Ishikawa (cell line): ENCODE results near the gene EPHA2.
A peak's percentile ranks its signal among the peaks of the same experiment; 100 is the strongest.

ENCODE experiments used
- CEBPB ChIP-seq: IDR thresholded peaks from 2 replicates; pipeline ENCODE4 v1.6.1; 2012
- CREB1 ChIP-seq: IDR thresholded peaks from 2 replicates; pipeline ENCODE4 v1.6.1; 2012; ENCODE audit warnings: low read depth
- EGR1 ChIP-seq: IDR thresholded peaks from 2 replicates; pipeline ENCODE4 v1.6.1; 2012
- EP300 ChIP-seq: IDR thresholded peaks from 2 replicates; pipeline ENCODE4 v1.6.1; 2012; ENCODE audit warnings: borderline replicate concordance
- FOXM1 ChIP-seq: IDR thresholded peaks from 2 replicates; pipeline ENCODE4 v1.6.1; 2012; ENCODE audit warnings: low read depth, borderline replicate concordance
- MAX ChIP-seq: IDR thresholded peaks from 2 replicates; pipeline ENCODE4 v1.6.1; 2012
- NFIC ChIP-seq: IDR thresholded peaks from 2 replicates; pipeline ENCODE4 v1.6.1; 2012
- RAD21 ChIP-seq: IDR thresholded peaks from 2 replicates; pipeline ENCODE4 v1.6.1; 2012; ENCODE audit warnings: low read depth
- REST ChIP-seq: IDR thresholded peaks from 2 replicates; pipeline ENCODE4 v1.6.1; 2012; ENCODE audit warnings: low read depth, mild to moderate bottlenecking
- TAF1 ChIP-seq: IDR thresholded peaks from 2 replicates; pipeline ENCODE4 v1.6.1; 2012; ENCODE audit warnings: low read depth, mild to moderate bottlenecking
- TCF12 ChIP-seq: IDR thresholded peaks from 2 replicates; pipeline ENCODE4 v1.6.1; 2012; ENCODE audit warnings: low read depth
- TEAD4 ChIP-seq: IDR thresholded peaks from 2 replicates; pipeline ENCODE4 v1.6.1; 2012
- USF1 ChIP-seq: IDR thresholded peaks from 2 replicates; pipeline ENCODE4 v1.6.1; 2012
- YY1 ChIP-seq: IDR thresholded peaks from 2 replicates; pipeline ENCODE4 v1.6.1; 2012; ENCODE audit warnings: low read depth
- ZBTB7A ChIP-seq: IDR thresholded peaks from 2 replicates; pipeline ENCODE4 v1.6.1; 2012; ENCODE audit warnings: low read depth

EPHA2 gene

GRCh38 chr1:16083486-16083885, 72.4 kb downstream of the EPHA2 start:
- no peak for TF ChIP-seq YY1

- TF ChIP-seq YY1: no peak
- TF ChIP-seq RAD21: peak; percentile 94
- TF ChIP-seq USF1: no peak
These were observed 73.4 kb downstream of the EPHA2 start for GRCh38 chr1:16082283-16083038.

GRCh38 chr1:16081636-16082035, 74.2 kb downstream of the EPHA2 start:
- TF ChIP-seq MAX (no peak), RAD21 (no peak), REST (no peak), ZBTB7A (no peak), CREB1 (no peak), TCF12 (no peak), TAF1 (no peak), YY1 (no peak), EP300 (no peak), NFIC (no peak), CEBPB (no peak), EGR1 (no peak), USF1 (no peak), TEAD4 (no peak), FOXM1 (no peak)

GRCh38 chr1:16080422-16081150, 75.3 kb downstream of the EPHA2 start:
- TF ChIP-seq NFIC (no peak), EGR1 (no peak), MAX (no peak), USF1 (no peak)

GRCh38 chr1:16078925-16079656, 76.8 kb downstream of the EPHA2 start:
- no peak for TF ChIP-seq FOXM1
- no peak for TF ChIP-seq TCF12
- no peak for TF ChIP-seq NFIC
- TF ChIP-seq YY1: no peak
- no peak for TF ChIP-seq EP300
- peak; percentile 98 for TF ChIP-seq RAD21
- TF ChIP-seq ZBTB7A: 0 out of 2 replicates have a peak, but pooled peaks have one; percentile 11
- no peak for TF ChIP-seq CEBPB

GRCh38 chr1:16077406-16078245, 78.2 kb downstream of the EPHA2 start:
- TF ChIP-seq CEBPB (no peak), CREB1 (no peak), MAX (no peak), EGR1 (no peak), REST (no peak), TCF12 (no peak), ZBTB7A (no peak), YY1 (no peak), EP300 (no peak), RAD21 (no peak), FOXM1 (no peak), TEAD4 (no peak), USF1 (no peak), TAF1 (no peak), NFIC (no peak)
